SU-DHL-6 (cell line): ENCODE results near the gene NSMF.

ENCODE experiments used
- H2AFZ ChIP-seq: fragments of 200-600 bp; sonication (generic); 2 replicates; pipeline ENCODE4 v1.6.1; 2014; ENCODE audit warnings: low read depth, mild to moderate bottlenecking, moderate library complexity, mixed read lengths, antibody characterized with exemption, low read length; ENCODE audit not compliant: severe bottlenecking
- H3F3A ChIP-seq: fragments of 200-600 bp; shearing (Covaris generic); 2 replicates; pipeline ENCODE4 v1.6.0; 2016; ENCODE audit warnings: antibody characterized with exemption, mild to moderate bottlenecking; ENCODE audit not compliant: insufficient read depth
- H3K27ac ChIP-seq: fragments of 200-600 bp; sonication (generic); 2 replicates; pipeline ENCODE4 v1.5.1; 2016; ENCODE audit warnings: low read depth, mild to moderate bottlenecking, low read length, moderate library complexity, mixed read lengths
- H3K27me3 ChIP-seq: fragments of 200-600 bp; sonication (generic), shearing (Covaris generic); 2 replicates; pipeline ENCODE4 v1.6.0; 2014; ENCODE audit warnings: mild to moderate bottlenecking, low read length
- H3K36me3 ChIP-seq: fragments of 200-600 bp; sonication (generic); 2 replicates; pipeline ENCODE4 v1.6.1; 2014; ENCODE audit warnings: mild to moderate bottlenecking, low read length, mixed read lengths
- H3K4me2 ChIP-seq: fragments of 300-600, 200-600 bp; shearing (Covaris generic), sonication (generic); 2 replicates; pipeline ENCODE4 v1.6.0; 2014; ENCODE audit warnings: low read length, low read depth, mild to moderate bottlenecking; ENCODE audit not compliant: poor library complexity, severe bottlenecking
- H3K4me3 ChIP-seq: fragments of 200-600 bp; sonication (generic); 2 replicates; pipeline ENCODE4 v1.5.1; 2014; ENCODE audit warnings: antibody characterized with exemption, low read length, mild to moderate bottlenecking, mixed read lengths; ENCODE audit not compliant: insufficient read depth, poor library complexity, severe bottlenecking
- H3K79me2 ChIP-seq: fragments of 200-600 bp; sonication (generic); 2 replicates; pipeline ENCODE4 v1.6.1; 2014; ENCODE audit warnings: mild to moderate bottlenecking, low read length, moderate library complexity; ENCODE audit not compliant: insufficient read depth
- H3K9ac ChIP-seq: fragments of 200-600 bp; sonication (generic); 2 replicates; pipeline ENCODE4 v1.7.0; 2014; ENCODE audit warnings: mild to moderate bottlenecking, low read length
- H3K9me2 ChIP-seq: fragments of 200-600 bp; sonication (generic); replicated peaks from 2 replicates; pipeline ENCODE4 v1.6.1; 2014; ENCODE audit warnings: low read length; ENCODE audit not compliant: insufficient read depth
- H3K9me3 ChIP-seq: fragments of 200-600 bp; sonication (generic); 2 replicates; pipeline ENCODE4 v1.6.1; 2014; ENCODE audit warnings: low read length, mixed read lengths; ENCODE audit not compliant: insufficient read depth
- H4K20me1 ChIP-seq: fragments of 200-600 bp; sonication (generic); 2 replicates; pipeline ENCODE4 v1.6.1; 2014; ENCODE audit warnings: low read depth, mild to moderate bottlenecking, antibody characterized with exemption, low read length, moderate library complexity, mixed read lengths
- EZH2phosphoT487 ChIP-seq: fragments of 200-600 bp; sonication (generic), shearing (Covaris generic); conservative IDR thresholded peaks from 2 replicates; pipeline ENCODE4 v1.6.1; 2018; ENCODE audit warnings: mild to moderate bottlenecking, antibody characterized with exemption, low read length, moderate library complexity, mixed read lengths
- TF ChIP-seq, protein P1 (sequence below): fragments of 200-600 bp; sonication (generic); IDR thresholded peaks from one replicate; pipeline ENCODE4 v1.5.1; 2017; ENCODE audit warnings: antibody characterized with exemption, mild to moderate bottlenecking, low read length, moderate library complexity; ENCODE audit not compliant: insufficient read depth, poor library complexity, severe bottlenecking

The NSMF gene

DNA sequence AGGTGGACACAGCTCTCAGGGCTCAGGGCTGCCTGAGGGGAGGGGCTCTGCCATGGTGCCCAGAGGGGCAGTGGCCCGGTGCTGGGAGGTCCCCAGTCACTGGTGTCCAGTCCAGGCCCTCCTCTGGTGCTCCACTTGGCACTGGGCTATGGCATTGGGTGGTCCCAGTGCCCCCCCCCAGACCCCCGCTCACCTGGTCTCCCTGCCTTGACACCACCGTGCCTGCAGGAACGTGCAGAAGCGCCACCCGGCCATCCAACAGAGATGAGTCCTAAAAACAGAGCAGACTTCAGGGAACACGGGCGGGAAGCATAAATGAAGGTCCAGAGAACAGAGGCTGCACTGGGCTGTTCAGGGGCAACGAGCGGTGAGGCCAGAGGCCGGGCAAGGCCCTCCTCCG is 42.3 kb upstream of the NSMF start:
- no peak overlapping the region for H3K27ac ChIP-seq
- H4K20me1 ChIP-seq, result no peaks in the 10 kb centered on the region
- H3K9me2 ChIP-seq, result no peaks in the 10 kb centered on the region
- no peaks in the 10 kb centered on the region for H3K27me3 ChIP-seq
- H2AFZ ChIP-seq, result no peak overlapping the region
- H3K4me2 ChIP-seq, result no peak overlapping the region
- no peaks in the 10 kb centered on the region for H3F3A ChIP-seq
- no peak for TF ChIP-seq EZH2phosphoT487
- TF ChIP-seq, protein P1, sequence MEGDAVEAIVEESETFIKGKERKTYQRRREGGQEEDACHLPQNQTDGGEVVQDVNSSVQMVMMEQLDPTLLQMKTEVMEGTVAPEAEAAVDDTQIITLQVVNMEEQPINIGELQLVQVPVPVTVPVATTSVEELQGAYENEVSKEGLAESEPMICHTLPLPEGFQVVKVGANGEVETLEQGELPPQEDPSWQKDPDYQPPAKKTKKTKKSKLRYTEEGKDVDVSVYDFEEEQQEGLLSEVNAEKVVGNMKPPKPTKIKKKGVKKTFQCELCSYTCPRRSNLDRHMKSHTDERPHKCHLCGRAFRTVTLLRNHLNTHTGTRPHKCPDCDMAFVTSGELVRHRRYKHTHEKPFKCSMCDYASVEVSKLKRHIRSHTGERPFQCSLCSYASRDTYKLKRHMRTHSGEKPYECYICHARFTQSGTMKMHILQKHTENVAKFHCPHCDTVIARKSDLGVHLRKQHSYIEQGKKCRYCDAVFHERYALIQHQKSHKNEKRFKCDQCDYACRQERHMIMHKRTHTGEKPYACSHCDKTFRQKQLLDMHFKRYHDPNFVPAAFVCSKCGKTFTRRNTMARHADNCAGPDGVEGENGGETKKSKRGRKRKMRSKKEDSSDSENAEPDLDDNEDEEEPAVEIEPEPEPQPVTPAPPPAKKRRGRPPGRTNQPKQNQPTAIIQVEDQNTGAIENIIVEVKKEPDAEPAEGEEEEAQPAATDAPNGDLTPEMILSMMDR, result no peak
- H3K4me3 ChIP-seq, result no peak overlapping the region
- no peaks in the 10 kb centered on the region for H3K79me2 ChIP-seq
- no peaks in the 10 kb centered on the region for H3K9me3 ChIP-seq
- no peaks in the 10 kb centered on the region for H3K36me3 ChIP-seq
- no peak overlapping the region for H3K9ac ChIP-seq

DNA sequence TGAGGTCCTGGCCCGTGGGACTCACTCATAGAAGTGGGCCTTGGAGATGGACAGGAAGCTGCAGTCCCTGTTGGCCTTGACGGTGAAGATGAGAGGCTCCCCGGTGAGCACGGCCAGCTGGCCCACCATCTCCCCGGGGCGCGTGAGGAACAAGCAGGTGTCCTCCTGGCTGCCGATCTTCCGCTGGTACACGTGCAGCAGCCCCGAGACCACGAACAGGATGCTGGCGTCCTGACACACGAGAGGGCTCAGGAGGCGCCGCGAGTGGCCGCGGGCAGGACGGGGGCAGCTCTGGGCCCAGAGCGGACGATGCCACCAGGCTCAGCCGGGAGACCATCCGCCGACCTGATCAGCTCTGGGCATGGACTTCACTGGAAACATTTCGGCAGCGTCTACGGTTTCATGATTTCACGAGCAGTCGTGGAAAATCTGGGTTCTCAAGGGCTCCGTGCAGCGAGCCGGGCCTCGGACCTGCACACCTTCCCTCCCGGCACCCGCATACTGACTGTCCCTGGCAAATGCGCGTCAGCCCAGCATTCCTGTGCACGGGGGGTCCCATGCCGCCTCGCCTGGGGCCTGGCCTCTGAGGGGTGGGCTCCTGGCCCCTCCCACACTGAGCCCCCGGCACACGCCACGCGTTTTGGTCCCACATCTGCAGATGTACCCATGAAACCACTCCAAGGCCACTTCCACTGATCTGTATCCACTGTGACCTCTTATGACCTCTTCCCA is 41.7 kb upstream of the NSMF start:
- no peak for TF ChIP-seq EZH2phosphoT487
- TF ChIP-seq, protein P1, result no peak
- H3K4me2 ChIP-seq, result no peak overlapping the region
- no peaks in the 10 kb centered on the region for H3K9me3 ChIP-seq
- H3F3A ChIP-seq, result no peaks in the 10 kb centered on the region
- no peak overlapping the region for H3K9ac ChIP-seq
- no peaks in the 10 kb centered on the region for H3K79me2 ChIP-seq
- no peaks in the 10 kb centered on the region for H3K36me3 ChIP-seq
- no peak overlapping the region for H3K4me3 ChIP-seq
- H4K20me1 ChIP-seq, result no peaks in the 10 kb centered on the region
- no peaks in the 10 kb centered on the region for H3K27me3 ChIP-seq
- no peak overlapping the region for H3K27ac ChIP-seq
- no peak overlapping the region for H2AFZ ChIP-seq
- no peaks in the 10 kb centered on the region for H3K9me2 ChIP-seq

GRCh38 chr9:137499858-137500661 is 40.9 kb upstream of the NSMF start:
- no peaks in the 10 kb centered on the region for H4K20me1 ChIP-seq
- no peaks in the 10 kb centered on the region for H3K9me3 ChIP-seq
- H3K36me3 ChIP-seq, result no peaks in the 10 kb centered on the region
- H3K27ac ChIP-seq, result no peak overlapping the region
- H3K9me2 ChIP-seq, result no peaks in the 10 kb centered on the region
- H3K79me2 ChIP-seq, result no peaks in the 10 kb centered on the region
- no peak overlapping the region for H3K4me3 ChIP-seq
- no peak overlapping the region for H2AFZ ChIP-seq
- H3K9ac ChIP-seq, result no peak overlapping the region
- H3K27me3 ChIP-seq, result no peaks in the 10 kb centered on the region
- H3F3A ChIP-seq, result no peaks in the 10 kb centered on the region
- no peak overlapping the region for H3K4me2 ChIP-seq
- no peak for TF ChIP-seq EZH2phosphoT487
- TF ChIP-seq, protein P1, result no peak
